Hepatocyte (in vitro differentiated cells): ENCODE results near the gene CKS1B. TPM values are rescaled to one million over a fixed set of nuclear protein-coding genes. Genes with fewer than 3 reads are reported as not detected.

Experiments
- DNase-seq: peaks from one replicate; pipeline ENCODE4 v3.0.0-alpha.2; 2016; ENCODE audit warnings: low spot score
- H2AFZ ChIP-seq: fragments of 200-600 bp; sonication (generic); 2 replicates; pipeline ENCODE4 v1.6.0; 2016; ENCODE audit warnings: antibody characterized with exemption, mild to moderate bottlenecking
- H3K27ac ChIP-seq: fragments of 200-600 bp; sonication (generic); 2 replicates; pipeline ENCODE4 v1.5.1; 2016; ENCODE audit warnings: mild to moderate bottlenecking
- H3K27me3 ChIP-seq: fragments of 200-600 bp; sonication (generic); 2 replicates; pipeline ENCODE4 v1.6.1; 2016
- H3K36me3 ChIP-seq: fragments of 200-600 bp; sonication (generic); replicated peaks from 2 replicates; pipeline ENCODE4 v1.5.1; 2016; ENCODE audit warnings: low read depth; ENCODE audit not compliant: insufficient read depth
- H3K4me1 ChIP-seq: fragments of 200-600 bp; sonication (generic); 2 replicates; pipeline ENCODE4 v1.5.1; 2016; ENCODE audit warnings: mild to moderate bottlenecking, moderate library complexity; ENCODE audit not compliant: insufficient read depth
- H3K4me2 ChIP-seq: fragments of 200-600 bp; sonication (generic); 2 replicates; pipeline ENCODE4 v1.6.0; 2016
- H3K4me3 ChIP-seq: fragments of 200-600 bp; sonication (generic); 2 replicates; pipeline ENCODE4 v1.5.1; 2016; ENCODE audit warnings: mild to moderate bottlenecking
- H3K79me2 ChIP-seq: fragments of 200-600 bp; sonication (generic); 2 replicates; pipeline ENCODE4 v1.6.0; 2017; ENCODE audit warnings: mild to moderate bottlenecking
- H3K9me2 ChIP-seq: fragments of 200-600 bp; sonication (generic); replicated peaks from 2 replicates; pipeline ENCODE4 v1.6.0; 2017; ENCODE audit warnings: mild to moderate bottlenecking; ENCODE audit not compliant: insufficient read depth
- H3K9me3 ChIP-seq: fragments of 200-600 bp; sonication (generic); 2 replicates; pipeline ENCODE4 v1.5.1; 2016; ENCODE audit warnings: low read depth, mild to moderate bottlenecking
- H4K20me1 ChIP-seq: fragments of 200-600 bp; sonication (generic); 2 replicates; pipeline ENCODE4 v1.6.0; 2016; ENCODE audit warnings: mild to moderate bottlenecking; ENCODE audit not compliant: insufficient read depth, poor library complexity, severe bottlenecking
- EZH2 ChIP-seq: fragments of 200-600 bp; sonication (generic); IDR thresholded peaks from 2 replicates; pipeline ENCODE4 v1.6.1; 2016; ENCODE audit warnings: antibody characterized with exemption, mild to moderate bottlenecking, borderline replicate concordance
- EZH2phosphoT487 ChIP-seq: fragments of 200-600 bp; sonication (generic); IDR thresholded peaks from one replicate; pipeline ENCODE4 v1.6.1; 2018; ENCODE audit warnings: antibody characterized with exemption, mild to moderate bottlenecking, low read depth, moderate library complexity; ENCODE audit not compliant: unreplicated experiment, severe bottlenecking
- WGBS: methylation state at CpG from one replicate; pipeline ENCODE4 v1.1.6; 2016; ENCODE audit warnings: low lambda C conversion rate; ENCODE audit errors: missing lambda C conversion rate; 5-methylcytosine and 5-hydroxymethylcytosine counted together
- polyA plus RNA-seq: library from polyadenylated mRNA; unstranded; fragments of >200 nt; fragmentation: Nextera tagmentation; extraction: Ambion mirVana; gene quantifications from 2 replicates; pipeline ENCODE4 v1.2.1, GENCODE V29; 2016
- total RNA-seq: library from RNA; depleted of rRNA; stranded (reverse); fragments of >200 nt; gene quantifications from 2 replicates; pipeline ENCODE4 v1.2.3, GENCODE V29; 2014
- TF ChIP-seq, protein P1 (sequence below): fragments of 200-600 bp; sonication (generic); IDR thresholded peaks from 2 replicates; pipeline ENCODE4 v1.5.1; 2016; ENCODE audit warnings: antibody characterized with exemption, mild to moderate bottlenecking; ENCODE audit not compliant: poor library complexity

Gene CKS1B
- total and polyA plus RNA-seq, 2 experiments from 2014 or later: 40.4 to 91.3 TPM

DNA sequence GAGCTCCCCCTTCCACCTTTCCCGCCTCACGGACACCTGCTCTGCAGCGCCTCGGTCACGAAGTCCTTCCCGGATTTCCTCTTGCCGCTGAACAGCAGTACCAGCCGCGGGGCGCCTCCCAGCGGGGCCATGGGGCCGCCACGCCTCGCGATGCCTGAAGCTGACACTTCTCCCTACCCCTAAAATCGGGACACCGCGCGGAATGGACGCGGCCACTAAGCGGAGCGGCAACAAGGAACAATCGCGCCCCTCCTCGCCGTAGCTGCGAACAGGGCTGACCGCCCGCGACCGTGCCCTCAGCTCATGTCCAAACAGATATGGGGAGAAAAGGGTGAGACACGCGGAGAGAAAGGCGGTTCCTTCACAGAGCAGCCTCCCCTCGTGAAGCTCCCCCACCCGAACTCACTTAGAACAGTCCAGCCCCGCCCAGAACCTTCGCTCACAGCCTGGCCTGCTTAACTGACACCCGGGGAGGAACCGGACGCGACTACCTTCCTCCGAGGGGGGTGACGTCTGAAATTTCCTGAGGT is 37.9 kb upstream of the CKS1B start, which contains the start of gene PMVK:
Gene PMVK, minus strand, starts transcription at position 165 of the 530 bp plus-strand sequence. Its CDS starts 34 bp downstream, at position 131.
- Histone ChIP-seq H4K20me1 (no peaks in the 10 kb centered on the region), H3K27me3 (no peaks in the 10 kb centered on the region), H3K36me3 (no peaks in the 10 kb centered on the region), H2AFZ (peak within 1 kb of the TSS; percentile 71), H3K4me2 (peak within 1 kb of the TSS; percentile 69), H3K9me3 (no peaks in the 10 kb centered on the region), H3K27ac (peak within 1 kb of the TSS; percentile 96), H3K9me2 (no peaks in the 10 kb centered on the region), H3K79me2 (peaks cover 9% of the 10 kb centered on the region), H3K4me1 (peaks cover 8% of the 10 kb centered on the region), H3K4me3 (peak within 1 kb of the TSS; percentile 26)
- peak; percentile 97 for DNase-seq
- WGBS: under 1% methylated on average over 45 of the region's 45 CpGs
- TF ChIP-seq, protein P1, sequence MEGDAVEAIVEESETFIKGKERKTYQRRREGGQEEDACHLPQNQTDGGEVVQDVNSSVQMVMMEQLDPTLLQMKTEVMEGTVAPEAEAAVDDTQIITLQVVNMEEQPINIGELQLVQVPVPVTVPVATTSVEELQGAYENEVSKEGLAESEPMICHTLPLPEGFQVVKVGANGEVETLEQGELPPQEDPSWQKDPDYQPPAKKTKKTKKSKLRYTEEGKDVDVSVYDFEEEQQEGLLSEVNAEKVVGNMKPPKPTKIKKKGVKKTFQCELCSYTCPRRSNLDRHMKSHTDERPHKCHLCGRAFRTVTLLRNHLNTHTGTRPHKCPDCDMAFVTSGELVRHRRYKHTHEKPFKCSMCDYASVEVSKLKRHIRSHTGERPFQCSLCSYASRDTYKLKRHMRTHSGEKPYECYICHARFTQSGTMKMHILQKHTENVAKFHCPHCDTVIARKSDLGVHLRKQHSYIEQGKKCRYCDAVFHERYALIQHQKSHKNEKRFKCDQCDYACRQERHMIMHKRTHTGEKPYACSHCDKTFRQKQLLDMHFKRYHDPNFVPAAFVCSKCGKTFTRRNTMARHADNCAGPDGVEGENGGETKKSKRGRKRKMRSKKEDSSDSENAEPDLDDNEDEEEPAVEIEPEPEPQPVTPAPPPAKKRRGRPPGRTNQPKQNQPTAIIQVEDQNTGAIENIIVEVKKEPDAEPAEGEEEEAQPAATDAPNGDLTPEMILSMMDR: peak; percentile 41
- TF ChIP-seq EZH2phosphoT487 (no peak), EZH2 (no peak)

DNA sequence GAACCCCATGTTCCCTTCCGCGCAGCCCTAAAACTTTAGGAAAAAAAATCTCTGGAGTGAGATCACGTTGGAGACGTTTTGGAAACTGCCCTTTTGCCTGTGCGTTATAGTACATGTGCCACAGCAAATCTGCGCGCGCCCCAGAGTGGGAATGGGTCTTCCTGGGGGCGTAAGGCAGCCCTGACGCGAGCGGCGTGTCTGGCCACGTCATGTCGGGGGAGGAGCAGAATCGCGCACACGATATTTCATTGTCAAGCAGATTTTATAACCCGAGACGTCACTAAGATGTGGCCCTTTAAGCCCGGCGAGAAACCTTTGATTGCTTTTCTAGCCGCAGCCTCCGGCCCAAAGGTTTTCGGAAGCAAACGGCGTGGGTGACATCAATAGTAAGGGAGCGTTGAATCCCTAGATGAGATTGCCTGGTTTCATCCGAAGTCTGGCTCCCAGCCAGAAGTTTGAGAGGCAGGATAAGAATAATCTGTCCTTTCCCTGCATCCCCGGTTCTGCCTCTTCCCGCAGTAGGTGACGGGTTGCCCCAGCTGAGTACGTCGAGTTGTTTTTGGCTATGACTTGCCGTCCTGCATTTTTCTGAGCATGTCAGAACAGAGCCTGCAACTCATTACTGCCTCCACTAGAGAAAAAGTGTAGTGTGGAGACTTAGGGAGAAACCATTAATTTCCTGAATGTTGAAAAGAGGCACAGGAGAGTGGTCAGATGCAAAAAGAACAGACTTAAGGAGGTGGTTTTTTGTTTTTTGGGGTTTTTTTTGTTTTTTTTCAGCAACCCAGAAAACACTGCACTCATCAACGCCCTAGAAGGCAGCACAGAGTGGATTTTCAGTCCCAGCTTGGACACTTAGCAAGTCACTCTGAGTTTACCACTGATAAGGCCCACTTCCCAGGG is 37.1 kb upstream of the CKS1B start:
- TF ChIP-seq, protein P1: peak; percentile 23
- no peak for TF ChIP-seq EZH2

DNA sequence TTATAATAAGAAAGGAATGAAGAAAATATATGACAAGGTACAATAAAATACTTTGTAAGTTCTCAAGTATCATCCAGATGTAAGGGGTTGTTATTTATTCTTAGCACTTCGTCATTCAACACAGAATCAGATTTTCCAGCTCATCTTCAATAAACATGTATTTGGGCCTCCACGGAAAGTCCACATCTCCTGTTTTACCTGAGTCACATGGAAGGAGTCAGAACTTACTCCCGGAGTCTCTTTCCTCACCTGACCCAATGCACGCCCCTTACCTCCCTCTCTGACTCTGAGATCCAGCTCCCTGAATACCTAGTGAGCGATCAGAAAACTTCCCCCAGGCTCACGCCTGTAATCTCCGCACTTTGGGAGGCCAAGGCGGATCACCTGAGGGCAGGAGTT is 36.5 kb upstream of the CKS1B start:
- Histone ChIP-seq H3K36me3 (no peaks in the 10 kb centered on the region), H3K9me3 (no peaks in the 10 kb centered on the region), H3K4me2 (peak overlapping the region; percentile 69), H4K20me1 (no peaks in the 10 kb centered on the region), H3K4me3 (no peak overlapping the region), H3K27ac (peak overlapping the region; percentile 96), H3K4me1 (peaks cover 8% of the 10 kb centered on the region), H3K9me2 (no peaks in the 10 kb centered on the region), H2AFZ (no peak overlapping the region), H3K79me2 (peaks cover 9% of the 10 kb centered on the region), H3K27me3 (no peaks in the 10 kb centered on the region)
- no peak for DNase-seq
- WGBS: 82% methylated on average over 8 of the region's 8 CpGs
- TF ChIP-seq, protein P1: no peak
- TF ChIP-seq EZH2phosphoT487: no peak
- no peak for TF ChIP-seq EZH2

More for the DNA sequence above, 37.1 kb upstream of the CKS1B start:
- Histone ChIP-seq H3K4me1 (peaks cover 8% of the 10 kb centered on the region), H3K79me2 (peaks cover 9% of the 10 kb centered on the region), H3K4me2 (peak overlapping the region; percentile 69), H3K9me2 (no peaks in the 10 kb centered on the region), H3K36me3 (no peaks in the 10 kb centered on the region), H3K9me3 (no peaks in the 10 kb centered on the region), H3K27ac (peak overlapping the region; percentile 96), H4K20me1 (no peaks in the 10 kb centered on the region), H2AFZ (peak overlapping the region; percentile 71), H3K4me3 (peak overlapping the region; percentile 26), H3K27me3 (no peaks in the 10 kb centered on the region)
- WGBS: 1% methylated on average over 36 of the region's 36 CpGs
- DNase-seq: peak; percentile 95
